HepG2 (cell line): ENCODE measurements around the gene DFFA. TPM values are rescaled to one million over a fixed set of nuclear protein-coding genes. Genes with fewer than 3 reads are reported as not detected.

Experiments
- AHR ChIP-seq: IDR thresholded peaks from 2 replicates; pipeline ENCODE4 v1.6.1; 2018; ENCODE audit warnings: missing genetic modification reagents, missing compliant biosample characterization
- CCAR2 ChIP-seq: fragments of 200-400 bp; formaldehyde crosslinking; optimal IDR thresholded peaks from 2 replicates; pipeline ENCODE3; 2018; ENCODE audit warnings: low read depth, mild to moderate bottlenecking, low read length, moderate library complexity
- FOXJ3 ChIP-seq: sonication (generic); formaldehyde crosslinking; IDR thresholded peaks from 2 replicates; pipeline ENCODE4 v1.4.0; 2020; ENCODE audit warnings: missing genetic modification reagents, mild to moderate bottlenecking, borderline replicate concordance
- FOXO1 ChIP-seq: sonication (generic); formaldehyde crosslinking; IDR thresholded peaks from 2 replicates; pipeline ENCODE4 v1.4.0; 2020; ENCODE audit warnings: missing genetic modification reagents
- HNF4A ChIP-seq: sonication (generic); formaldehyde crosslinking; IDR thresholded peaks from 2 replicates; pipeline ENCODE4 v1.4.0; 2020; ENCODE audit warnings: missing genetic modification reagents
- IKZF5 ChIP-seq: IDR thresholded peaks from 2 replicates; pipeline ENCODE4 v1.6.1; 2018; ENCODE audit warnings: missing genetic modification reagents, mild to moderate bottlenecking, missing compliant biosample characterization
- NCOR1 ChIP-seq: fragments of 200-600 bp; sonication (generic); IDR thresholded peaks from 2 replicates; pipeline ENCODE4 v1.7.0; 2017; ENCODE audit warnings: antibody characterized with exemption, low read length, borderline replicate concordance
- PAXIP1 ChIP-seq: sonication (generic); formaldehyde crosslinking; conservative IDR thresholded peaks from 2 replicates; pipeline ENCODE4 v1.4.0; 2020; ENCODE audit warnings: mild to moderate bottlenecking, missing genetic modification reagents, moderate library complexity
- POGZ ChIP-seq: sonication (generic); formaldehyde crosslinking; IDR thresholded peaks from 2 replicates; pipeline ENCODE4 v1.4.0; 2020; ENCODE audit warnings: mild to moderate bottlenecking, missing genetic modification reagents
- REPIN1 ChIP-seq: sonication (generic); formaldehyde crosslinking; IDR thresholded peaks from 2 replicates; pipeline ENCODE4 v1.8.0; 2022; ENCODE audit warnings: missing genetic modification reagents, low read depth, mild to moderate bottlenecking, borderline replicate concordance
- RFX3 ChIP-seq: IDR thresholded peaks from 2 replicates; pipeline ENCODE4 v1.6.1; 2016; ENCODE audit warnings: missing biosample characterization, missing genetic modification reagents
- TFAP4 ChIP-seq: sonication (generic); IDR thresholded peaks from 2 replicates; pipeline ENCODE4 v1.6.1; 2016; ENCODE audit warnings: low read depth, borderline replicate concordance
- THAP11 ChIP-seq: IDR thresholded peaks from 2 replicates; pipeline ENCODE4 v1.6.1; 2016; ENCODE audit warnings: missing biosample characterization, missing genetic modification reagents
- YY1 ChIP-seq: IDR thresholded peaks from 2 replicates; pipeline ENCODE4 v1.6.1; 2011; ENCODE audit warnings: low read length, low read depth, moderate library complexity, mild to moderate bottlenecking; ENCODE audit not compliant: insufficient read depth, insufficient replicate concordance
- ZC3H13 ChIP-seq: sonication (generic); formaldehyde crosslinking; IDR thresholded peaks from 2 replicates; pipeline ENCODE4 v1.8.1; 2023; ENCODE audit warnings: mild to moderate bottlenecking, missing genetic modification reagents, moderate library complexity
- ZNF235 ChIP-seq: sonication (generic); formaldehyde crosslinking; IDR thresholded peaks from 2 replicates; pipeline ENCODE4 v1.8.1; 2023; ENCODE audit warnings: mild to moderate bottlenecking, missing genetic modification reagents, borderline replicate concordance
- ZNF383 ChIP-seq: sonication (generic); formaldehyde crosslinking; IDR thresholded peaks from 2 replicates; pipeline ENCODE4 v1.4.0; 2020; ENCODE audit warnings: missing genetic modification reagents, mild to moderate bottlenecking, borderline replicate concordance
- ZNF558 ChIP-seq: sonication (generic); formaldehyde crosslinking; IDR thresholded peaks from 2 replicates; pipeline ENCODE4 v1.9.0; 2022; ENCODE audit warnings: mild to moderate bottlenecking, missing genetic modification reagents, borderline replicate concordance
- ZNF605 ChIP-seq: sonication (generic); formaldehyde crosslinking; IDR thresholded peaks from 2 replicates; pipeline ENCODE4 v1.8.0; 2022; ENCODE audit warnings: mild to moderate bottlenecking, missing genetic modification reagents
- ZNF737 ChIP-seq: sonication (generic); formaldehyde crosslinking; IDR thresholded peaks from 2 replicates; pipeline ENCODE4 v1.5.0; 2020; ENCODE audit warnings: missing genetic modification reagents, mild to moderate bottlenecking, borderline replicate concordance
- ZNF83 ChIP-seq: sonication (generic); formaldehyde crosslinking; IDR thresholded peaks from 2 replicates; pipeline ENCODE4 v1.4.0; 2020; ENCODE audit warnings: missing genetic modification reagents, mild to moderate bottlenecking, borderline replicate concordance
- ZUFSP ChIP-seq: sonication (generic); formaldehyde crosslinking; IDR thresholded peaks from 2 replicates; pipeline ENCODE4 v1.9.0; 2021; ENCODE audit warnings: missing genetic modification reagents, mild to moderate bottlenecking, borderline replicate concordance
- polyA plus RNA-seq, 8 experiments: library from polyadenylated mRNA; depleted of rRNA in 3 of 8; stranded (reverse) in 7 of 8; unstranded in 1 of 8; fragments of >200 nt; fragmentation: Illumina TruSeq in 4 of 8; extraction: Trizol in 4 of 8; gene quantifications; 2 replicates each; pipeline versions ENCODE4 v1.2.1 to v1.2.3, GENCODE V29; 2011 to 2016; ENCODE audit warnings: low read depth in 4 of 8, missing spikeins in 1 of 8, mixed read lengths in 1 of 8; ENCODE audit not compliant: insufficient read depth in 1 of 8
- total RNA-seq, 5 experiments: library from RNA; depleted of rRNA; stranded (reverse); fragments of >200 nt; fragmentation: Illumina TruSeq; extraction: Trizol; gene quantifications; 2 replicates each; pipeline ENCODE4 v1.2.3, GENCODE V29; 2016; ENCODE audit warnings: low read depth in 1 of 5

The DFFA gene
- total and polyA plus RNA-seq, 2 of the 13 experiments (the other 11 are each of a cell fraction or from before 2014, with no cell fraction given): 16.5 to 33.9 TPM

- TF ChIP-seq ZNF605 (CRISPR knock-in tag) (no peak), ZC3H13 (CRISPR knock-in tag) (no peak), NCOR1 (peak; percentile 36; the same call in 1 of the 2 replicates), POGZ (CRISPR knock-in tag) (no peak), ZNF383 (CRISPR knock-in tag) (no peak), PAXIP1 (no peak), ZNF558 (CRISPR knock-in tag) (no peak), ZNF235 (CRISPR knock-in tag) (no peak), AHR (CRISPR knock-in tag) (no peak), ZNF737 (no peak), FOXJ3 (CRISPR knock-in tag) (peak; percentile 43; the same call in 1 of the 2 replicates), CCAR2 (no peak), ZUFSP (CRISPR knock-in tag) (no peak), ZNF83 (CRISPR knock-in tag) (no peak), REPIN1 (no peak), THAP11 (CRISPR knock-in tag) (no peak), HNF4A (CRISPR knock-in tag) (peak; percentile 35; the same call in 1 of the 2 replicates), RFX3 (CRISPR knock-in tag) (no peak), TFAP4 (no peak), IKZF5 (CRISPR knock-in tag) (0 out of 2 replicates have a peak, but pooled peaks have one; percentile 29), FOXO1 (no peak), YY1 (no peak)
These were observed 35.0 kb upstream of the DFFA start (continued) for GRCh38 chr1:10507111-10507879.
